Nucleus accumbens (tissue), 56 donors: ENCODE results near the gene GATB.

ENCODE experiments used
- DNase-seq, 56 donors: peaks; one replicate each; lab custom pipeline; 2025; lab: John Stamatoyannopoulos, UW

Gene GATB

DNA sequence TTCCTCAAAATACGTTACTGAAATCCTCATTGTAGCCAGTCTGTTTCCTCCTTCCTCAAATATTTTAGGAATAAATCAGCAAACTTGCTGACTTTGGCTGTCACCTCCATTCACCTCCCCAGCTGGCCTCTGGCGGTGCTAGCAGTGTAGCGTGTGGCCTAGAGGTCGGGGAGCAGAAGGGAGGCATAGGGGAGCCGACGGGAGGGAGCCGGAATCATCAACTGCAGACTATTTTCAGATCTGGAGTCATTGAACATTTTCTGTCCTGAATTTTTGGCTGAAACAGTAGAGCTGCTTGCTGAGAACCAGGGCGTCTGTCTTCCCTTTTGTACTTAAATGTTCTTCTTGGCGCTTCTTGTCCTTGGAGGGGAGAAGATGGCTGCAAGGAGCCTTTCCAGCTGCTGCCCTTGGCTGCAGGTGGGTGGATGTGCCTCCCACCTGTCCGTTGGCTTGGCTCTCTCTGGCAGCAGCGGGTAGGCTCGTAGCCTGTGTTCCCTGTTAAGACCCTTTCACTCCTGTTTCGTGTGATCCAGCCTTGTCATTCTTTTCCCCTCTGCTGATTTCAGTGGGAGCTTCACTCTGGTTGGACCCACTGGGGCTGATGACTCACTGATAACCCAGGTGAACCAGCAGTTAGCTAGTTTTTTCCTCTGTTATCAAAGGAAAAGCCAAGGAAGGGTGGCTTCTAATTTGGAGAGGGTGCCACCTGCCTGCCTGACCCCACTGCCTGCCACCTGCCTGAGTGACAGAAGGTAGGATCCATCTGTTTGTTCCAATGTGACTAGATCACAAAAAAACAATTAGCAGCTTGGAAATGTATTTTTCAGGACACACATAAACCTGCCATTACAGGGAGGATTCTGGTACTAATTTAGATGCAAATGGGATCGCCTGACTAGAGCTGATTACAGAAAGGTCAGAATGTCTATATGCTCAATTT lies 135.9 kb downstream of the GATB start:
- no peak for DNase-seq
